ENCODE results near the gene TOX4.
"Not testable (repeated sequence)": the region's sequence is repeated elsewhere in the genome, so short reads cannot be mapped to it uniquely, and the experiment has no call there.

Gene TOX4

DNA sequence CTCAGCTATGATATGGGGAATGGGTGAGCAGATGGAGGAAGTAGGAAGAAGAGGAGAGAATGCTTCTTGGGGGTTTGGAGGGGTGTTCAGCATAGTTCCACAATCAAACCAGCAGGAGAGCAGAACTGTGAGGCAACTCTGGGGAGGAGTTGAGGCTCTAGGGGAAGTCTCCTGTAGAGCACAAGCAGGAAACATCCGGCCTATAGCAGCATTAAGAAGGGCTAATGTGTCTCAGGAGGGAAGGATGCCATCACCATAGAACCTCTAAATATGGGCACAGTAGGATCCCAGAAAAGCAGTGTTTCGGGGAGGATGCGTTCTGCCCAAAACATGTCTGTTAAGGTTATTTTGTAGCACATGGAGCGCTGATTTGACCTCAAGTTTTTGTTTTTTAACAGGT is 57.6 kb downstream of the TOX4 start:
- DNase-seq (ENCODE audit: low read depth, low spot score): no peak

DNA sequence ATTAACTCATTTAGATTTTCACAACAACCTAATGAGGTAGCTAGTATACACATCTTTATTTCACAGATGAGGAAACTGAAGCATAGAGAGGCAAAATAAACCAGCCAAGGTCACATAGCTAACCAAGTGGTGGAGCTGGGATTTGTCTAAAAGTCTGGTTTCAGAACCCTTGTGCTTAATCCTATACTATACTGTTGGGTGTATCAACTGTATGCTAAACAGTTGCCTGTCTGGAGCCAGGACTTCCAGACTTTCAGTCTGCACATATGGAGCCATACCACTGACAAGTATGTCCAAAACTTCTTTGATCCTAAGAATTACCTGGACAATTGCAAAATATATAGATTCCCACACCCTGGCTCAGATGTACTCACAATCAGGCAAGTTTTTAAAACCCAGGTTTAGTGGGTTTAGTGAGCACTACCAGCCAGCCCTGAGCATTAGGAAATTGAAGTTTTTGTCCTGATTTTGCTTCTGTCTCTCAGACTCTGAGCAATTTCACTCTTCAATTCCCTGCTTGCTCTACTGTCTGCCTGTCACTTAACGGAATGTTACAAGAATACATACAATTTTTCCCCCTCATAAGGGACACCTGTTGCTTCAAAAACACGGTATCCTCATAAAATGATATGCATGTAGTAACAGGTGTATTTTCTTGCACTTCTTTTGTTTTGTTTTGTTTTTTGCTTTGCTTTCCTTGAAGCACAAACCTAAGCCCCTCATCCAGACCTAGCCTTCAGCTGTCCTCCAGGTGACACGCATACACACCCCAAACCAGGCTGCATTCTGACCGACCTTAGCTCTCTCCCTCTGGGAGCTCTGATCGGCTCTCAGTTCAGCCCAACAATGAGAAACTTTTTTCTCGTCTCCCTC is 58.8 kb downstream of the TOX4 start:
- no peak for DNase-seq (ENCODE audit: low read depth, low spot score)

DNA sequence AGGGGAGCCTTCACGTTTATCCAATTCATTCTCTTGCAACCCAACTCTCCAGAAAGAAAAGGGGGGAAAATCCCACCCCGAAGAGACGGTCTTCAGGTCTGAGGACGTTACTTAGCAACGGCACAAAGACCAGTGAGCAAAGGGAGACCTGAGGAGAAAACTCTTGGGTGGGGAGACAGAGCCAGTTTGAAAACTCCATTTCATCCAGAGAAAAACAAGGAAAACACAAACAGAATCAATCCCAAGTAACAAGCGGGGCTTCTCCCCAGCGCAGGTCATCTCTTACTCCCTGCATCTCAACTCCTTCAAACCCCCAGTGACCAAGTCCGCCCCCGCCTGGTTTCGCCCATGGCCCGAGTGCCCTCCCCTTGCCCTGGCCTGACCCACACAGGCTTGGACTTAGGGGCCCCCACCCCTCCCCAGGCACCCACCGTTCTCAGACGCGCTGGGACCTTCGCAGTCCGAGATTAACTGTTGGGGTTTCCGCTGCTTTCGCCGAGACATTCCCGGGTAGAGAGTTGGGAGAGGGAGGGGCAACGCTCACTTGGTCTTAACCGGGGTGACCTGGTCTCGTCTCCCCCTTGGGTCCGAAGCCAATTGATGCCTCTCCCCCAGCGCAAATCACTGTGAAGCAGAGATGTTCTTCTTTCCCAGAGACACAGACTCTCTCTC is 59.6 kb downstream of the TOX4 start:
- DNase-seq (ENCODE audit: low read depth, low spot score): no peak

DNA sequence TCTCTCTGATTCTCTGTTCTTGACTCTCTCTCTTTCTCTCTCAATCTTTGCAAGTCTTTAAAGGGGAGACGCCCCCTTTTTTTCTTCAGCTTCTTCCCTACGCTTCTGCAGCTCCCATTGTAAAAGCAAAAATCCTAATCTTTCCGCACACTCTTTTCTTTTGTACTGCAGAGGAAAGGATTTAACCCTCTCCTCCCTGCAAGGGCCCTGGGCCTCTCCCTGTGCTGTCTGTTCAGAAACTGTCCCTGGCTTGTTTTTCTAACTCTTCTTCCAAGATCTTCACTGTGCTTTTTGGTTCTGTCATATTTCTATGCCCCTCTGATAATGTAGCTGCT is 60.1 kb downstream of the TOX4 start:
- DNase-seq (ENCODE audit: low read depth, low spot score): no peak

DNA sequence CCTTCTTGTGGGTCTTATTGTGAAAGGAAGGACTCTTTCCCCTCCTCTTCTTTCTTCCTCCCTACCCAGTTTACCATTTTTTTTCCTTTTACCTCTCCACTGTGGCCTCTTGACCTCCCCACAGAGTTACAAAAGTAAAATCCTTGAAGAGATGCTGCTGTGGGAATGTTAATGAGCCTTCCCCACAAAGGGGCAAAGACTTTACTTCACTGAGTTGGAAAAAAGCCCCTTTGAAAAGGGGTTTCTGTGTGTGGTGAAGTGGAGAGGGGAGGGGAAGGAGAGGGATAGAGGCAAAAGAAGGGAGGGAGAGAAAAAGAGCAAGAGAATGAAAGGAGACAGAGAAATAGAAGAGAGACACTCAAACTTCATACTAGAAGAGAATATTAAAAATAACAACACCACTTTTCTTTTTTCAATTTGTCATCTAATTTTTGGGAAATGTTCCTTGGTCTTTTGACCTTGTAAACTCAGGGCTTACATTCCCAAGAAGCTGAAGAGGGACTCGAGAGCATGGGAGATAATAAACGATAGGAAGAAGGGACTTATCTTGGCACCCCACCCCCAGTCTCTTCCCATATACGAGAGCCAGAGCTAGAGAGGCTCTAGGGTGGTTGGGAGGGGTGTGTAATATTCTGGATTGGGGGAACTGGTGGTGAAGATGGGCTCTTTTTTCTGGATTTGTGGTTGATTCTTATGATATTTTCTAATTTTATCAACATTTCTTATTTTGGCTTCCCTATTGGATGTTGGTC is 62.4 kb downstream of the TOX4 start:
- no peak for DNase-seq (ENCODE audit: low read depth, low spot score)

DNA sequence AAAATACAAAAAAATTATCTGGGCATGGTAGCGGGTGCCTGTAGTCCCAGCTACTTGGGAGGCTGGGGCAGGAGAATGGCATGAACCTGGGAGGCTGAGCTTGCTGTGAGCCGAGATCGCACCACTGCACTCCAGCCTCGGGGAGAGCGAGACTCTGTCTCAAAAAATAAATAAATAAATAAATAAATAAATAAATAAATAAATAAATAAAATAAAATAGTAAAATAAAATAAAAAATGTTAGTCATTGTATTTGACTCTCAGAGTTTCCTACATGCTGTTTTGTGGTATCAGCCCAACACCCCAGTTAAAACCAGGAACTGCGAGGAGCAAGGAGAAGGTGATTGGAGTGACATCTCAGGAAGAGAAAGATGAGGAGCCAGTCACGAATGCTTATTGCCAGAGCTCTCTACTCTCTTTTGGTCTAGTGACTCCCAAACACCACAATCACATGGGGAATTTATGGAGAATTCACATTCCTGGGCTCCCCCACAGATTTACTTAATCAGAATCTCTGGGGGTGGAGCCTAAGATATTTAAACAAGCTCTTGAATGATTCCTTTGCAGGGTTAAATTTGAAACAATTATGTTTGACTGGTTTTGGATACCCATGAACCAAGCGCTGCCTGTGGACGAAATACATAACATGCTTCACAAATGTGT is 64.5 kb downstream of the TOX4 start:
- DNase-seq (ENCODE audit: low read depth, low spot score): no peak

DNA sequence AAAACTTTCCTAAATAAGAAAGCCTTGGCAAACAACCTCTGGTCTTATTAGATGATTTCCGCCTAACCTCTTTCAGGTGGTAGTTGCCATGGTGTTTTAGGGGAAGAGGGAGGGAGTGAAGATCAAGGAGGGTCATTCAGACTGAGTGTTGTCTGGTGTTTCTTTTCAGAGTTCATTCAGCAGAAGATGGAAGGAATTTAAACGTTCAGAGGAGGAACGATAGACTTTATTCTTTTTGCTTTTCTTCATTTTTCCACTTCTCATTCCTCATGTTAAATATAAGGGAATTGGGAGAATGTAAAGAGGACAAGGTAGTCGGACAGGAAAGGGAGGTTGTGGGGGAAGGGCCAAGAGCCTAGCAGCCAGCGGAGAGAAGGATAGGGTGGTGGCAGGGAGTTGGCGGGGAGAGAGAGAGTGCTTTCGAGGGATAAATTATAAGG is 66.5 kb downstream of the TOX4 start:
- no peak for DNase-seq (ENCODE audit: low read depth, low spot score)

DNA sequence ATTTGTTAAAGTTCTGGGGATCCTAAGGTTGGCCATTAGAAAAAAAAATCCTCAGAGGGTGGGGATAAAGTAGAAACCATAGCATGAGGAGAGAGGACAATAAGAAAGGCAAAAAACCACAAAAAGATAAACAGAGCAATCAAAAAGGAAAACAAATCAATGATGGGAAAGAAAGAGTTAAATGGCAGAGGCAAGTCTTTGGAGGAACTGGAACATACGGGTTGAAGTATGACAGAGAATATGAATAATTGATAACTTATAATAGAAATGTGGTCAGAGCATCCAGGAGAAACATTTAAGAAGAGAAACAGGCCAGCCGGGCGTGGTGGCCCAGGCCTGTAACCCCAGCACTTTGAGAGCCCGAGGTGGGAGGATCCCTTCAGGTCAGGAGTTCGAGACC is 67.0 kb downstream of the TOX4 start:
- DNase-seq (ENCODE audit: low read depth, low spot score): no peak

DNA sequence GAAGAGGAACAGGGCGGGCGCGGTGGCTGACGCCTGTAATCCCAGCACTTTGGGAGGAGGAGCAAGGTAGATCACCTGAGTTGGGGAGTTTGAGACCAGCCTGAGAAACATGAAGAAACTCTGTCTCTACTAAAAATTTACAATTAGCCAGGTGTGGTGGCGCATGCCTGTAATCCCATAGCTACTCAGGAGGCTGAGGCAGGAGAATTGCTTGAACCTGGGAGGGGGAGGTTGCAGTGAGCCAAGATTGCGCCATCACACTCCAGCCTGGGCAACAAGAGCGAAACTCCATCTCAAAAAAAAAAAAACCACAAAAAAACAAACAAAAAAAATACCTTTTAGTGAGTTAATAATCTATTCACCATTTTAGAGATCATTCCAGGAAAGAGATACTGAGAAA is 67.6 kb downstream of the TOX4 start:
- not testable (repeated sequence) for DNase-seq (ENCODE audit: low read depth, low spot score)

All from brain pericyte (primary cell).